Stimulated activated CD4-positive, alpha-beta T cell treated with anti-CD3 and anti-CD28 coated beads, Interleukin-2, amount 100 ng/mL, for 48 hours (primary cell): ENCODE results near the gene DAB1.
"Not testable (repeated sequence)": the region's sequence is repeated elsewhere in the genome, so short reads cannot be mapped to it uniquely, and the experiment has no call there.

ENCODE experiments used
- DNase-seq, 2 donors: peaks; one replicate each; pipeline ENCODE4 v3.0.0-alpha.2; 2020

DAB1 gene

GRCh38 chr1:57357462-57357861 is 66.4 kb downstream of the DAB1 start:
- DNase-seq: no peak

DNA sequence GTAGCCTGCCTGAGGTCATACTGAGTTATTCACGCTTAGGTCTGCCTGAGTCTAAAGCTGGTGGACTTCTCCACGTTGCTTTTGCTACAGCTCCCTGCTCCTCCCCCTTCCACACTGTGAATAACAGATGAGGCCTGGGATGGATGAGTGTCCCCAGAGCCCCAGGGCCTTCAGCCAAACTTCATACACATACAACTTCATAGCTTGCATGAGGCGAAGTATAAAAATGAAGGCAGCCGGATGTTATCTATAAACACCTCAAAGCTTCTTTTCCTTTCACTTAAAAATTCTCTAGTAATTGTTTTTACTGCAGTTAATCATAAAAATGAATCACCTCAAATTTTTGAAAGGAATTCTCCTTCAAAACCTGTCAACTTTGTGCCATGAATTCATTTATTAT is 70.2 kb downstream of the DAB1 start:
- DNase-seq: no peak

DNA sequence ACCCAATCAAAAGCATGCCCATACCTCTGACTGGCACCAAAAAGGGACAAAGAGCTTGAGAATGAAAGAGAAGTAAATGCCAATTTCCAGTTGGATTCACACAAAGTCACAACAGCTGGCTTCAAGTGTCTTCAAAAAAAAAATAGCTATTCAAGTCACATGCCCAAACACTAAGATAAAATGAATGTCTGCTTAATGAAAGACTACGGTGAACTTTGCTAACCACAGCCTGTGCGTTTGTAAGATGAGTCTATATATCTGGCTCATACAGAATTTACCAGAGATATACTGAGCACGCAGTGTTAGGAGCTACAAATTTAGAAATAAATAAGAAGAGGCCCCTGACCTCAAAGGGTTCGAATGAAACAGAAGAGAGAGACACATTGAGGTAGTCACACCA is 73.2 kb downstream of the DAB1 start:
- no peak for DNase-seq

DNA sequence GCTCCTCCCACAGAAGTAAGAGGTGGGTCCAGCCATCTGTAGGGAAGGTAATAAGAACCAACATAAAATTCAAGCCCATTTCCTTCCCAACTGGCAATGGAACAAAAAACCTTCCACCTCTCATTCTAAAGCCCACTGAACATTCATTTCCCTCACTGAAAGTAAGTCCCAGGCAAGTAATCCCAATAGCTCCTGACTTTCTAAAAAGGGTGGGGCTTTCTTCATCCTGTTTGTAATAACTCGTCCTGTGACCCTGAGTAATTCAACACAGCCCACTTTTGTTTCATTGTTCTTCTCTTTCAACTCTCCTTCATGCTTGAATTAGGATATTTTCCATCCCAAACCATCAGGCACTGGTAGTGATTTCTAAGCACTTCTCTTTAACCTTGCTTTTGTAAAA is 74.9 kb downstream of the DAB1 start:
- no peak for DNase-seq

GRCh38 chr1:57345916-57346315 is 77.9 kb downstream of the DAB1 start:
- no peak for DNase-seq

GRCh38 chr1:57344265-57344664 is 79.6 kb downstream of the DAB1 start:
- no peak for DNase-seq

DNA sequence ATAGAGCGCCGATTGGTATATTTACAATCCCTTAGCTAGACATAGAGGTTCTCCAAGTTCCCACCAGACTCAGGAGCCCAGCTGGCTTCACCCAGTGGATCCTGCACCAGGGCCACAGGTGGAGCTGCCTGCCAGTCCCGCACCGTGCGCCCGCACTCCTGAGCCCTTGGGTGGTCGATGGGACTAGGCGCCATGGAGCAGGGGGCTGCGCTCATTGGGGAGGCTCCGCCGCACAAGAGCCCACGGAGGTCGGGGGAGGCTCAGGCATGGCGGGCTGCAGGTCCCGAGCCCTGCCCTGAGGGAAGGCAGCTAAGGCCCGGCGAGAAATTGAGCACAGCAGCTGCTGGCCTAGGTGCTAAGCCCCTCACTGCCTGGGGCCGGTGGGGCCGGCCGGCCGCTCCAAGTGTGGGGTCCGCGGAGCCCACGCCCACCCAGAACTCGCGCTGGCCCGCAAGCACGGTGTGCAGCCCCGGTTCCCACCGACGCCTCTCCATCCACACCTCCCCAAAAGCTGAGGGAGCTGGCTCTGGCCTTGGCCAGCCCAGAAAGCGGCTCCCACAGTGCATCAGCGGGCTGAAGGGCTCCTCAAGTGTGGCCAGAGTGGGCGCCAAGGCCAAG is 80.5 kb downstream of the DAB1 start:
- DNase-seq: not testable (repeated sequence)

DNA sequence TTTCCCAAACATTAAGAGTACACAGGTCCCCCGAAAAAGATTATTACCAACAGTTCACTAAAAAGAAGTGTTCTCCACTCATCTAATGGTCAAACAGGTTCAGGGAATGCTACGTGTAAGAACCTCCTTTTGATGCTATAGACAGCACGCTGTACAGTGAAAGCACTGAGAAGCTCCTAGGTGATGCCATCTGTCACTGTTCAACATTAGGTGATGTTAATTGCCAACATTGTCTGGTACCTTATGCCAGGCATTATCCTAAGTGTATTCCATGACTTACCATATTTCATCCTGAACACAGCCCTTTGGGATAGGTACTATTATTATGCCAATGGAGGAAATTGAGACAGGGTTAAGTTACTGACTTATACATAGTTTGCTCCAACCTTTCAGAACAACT is 82.1 kb downstream of the DAB1 start:
- no peak for DNase-seq

GRCh38 chr1:57340334-57341070 is 83.4 kb downstream of the DAB1 start:
- no peak for DNase-seq

- DNase-seq: no peak
Measured at GRCh38 chr1:57337623-57338022, 86.2 kb downstream of the DAB1 start.

- DNase-seq: no peak
Measured at GRCh38 chr1:57336793-57337192, 87.1 kb downstream of the DAB1 start.

DNA sequence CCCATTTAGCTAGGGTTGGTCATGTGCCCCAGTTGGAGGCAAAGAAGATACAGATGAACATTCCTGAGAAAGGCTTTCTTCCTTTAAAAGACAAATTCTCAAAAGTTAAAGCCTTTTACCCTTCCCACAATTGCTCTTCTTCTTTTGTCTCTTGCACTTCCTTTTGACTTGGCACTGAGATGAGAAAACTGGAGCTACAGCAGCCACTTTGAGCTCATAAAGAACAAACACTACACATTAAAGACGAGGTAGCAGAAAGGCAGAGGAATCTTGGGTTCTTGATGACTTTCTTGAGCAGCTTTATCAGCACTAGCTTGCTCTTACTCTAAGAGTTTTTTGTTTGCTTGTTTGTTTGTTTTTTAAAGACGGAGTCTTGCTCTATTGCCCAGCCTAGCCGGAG is 92.2 kb downstream of the DAB1 start:
- no peak for DNase-seq

DNA sequence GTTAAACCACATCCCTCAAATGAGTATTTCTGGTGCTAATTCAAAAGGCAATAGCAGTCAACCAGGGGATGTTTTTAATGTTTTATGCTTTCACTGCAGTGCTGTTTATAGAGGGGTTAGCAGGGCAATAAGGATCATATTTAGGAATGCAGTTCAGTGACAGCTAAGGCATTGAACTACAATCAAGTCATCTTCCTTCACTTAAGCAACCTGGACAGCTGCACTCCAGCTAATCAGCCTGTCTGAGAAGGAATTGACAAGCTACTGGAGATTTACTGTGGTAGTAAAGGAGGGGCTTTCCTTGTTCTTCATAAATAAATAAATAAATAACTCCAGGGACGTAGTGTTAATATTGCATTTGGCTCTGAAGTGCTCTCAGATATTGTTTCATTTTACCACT is 93.9 kb downstream of the DAB1 start:
- no peak for DNase-seq

DNA sequence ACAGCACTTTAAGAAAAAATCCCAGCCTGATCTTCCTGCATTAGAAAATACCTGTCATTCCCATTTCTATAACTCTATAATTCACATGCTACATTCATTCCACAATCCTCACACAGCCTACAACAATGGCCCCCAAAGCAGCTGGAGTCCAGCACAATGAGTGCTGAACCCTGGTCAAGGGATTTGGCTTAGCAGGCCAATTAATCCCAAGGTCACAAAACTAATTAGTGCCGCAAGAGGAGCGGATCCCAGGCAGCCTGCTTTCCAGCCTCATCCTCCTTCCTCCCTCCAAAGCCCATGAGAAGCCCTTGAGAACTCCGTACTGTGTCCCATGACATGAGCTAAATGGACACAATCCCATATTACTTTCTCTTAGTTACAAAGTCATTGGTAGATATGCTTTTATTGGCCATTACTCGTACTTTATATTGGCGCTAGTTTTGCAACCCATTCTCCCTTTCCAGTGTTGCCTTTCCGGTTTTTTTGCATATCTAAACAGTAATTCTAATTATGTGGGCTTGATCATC is 94.8 kb downstream of the DAB1 start:
- DNase-seq: no peak

- no peak for DNase-seq
Measured at GRCh38 chr1:57327946-57328345, 95.9 kb downstream of the DAB1 start.

DNA sequence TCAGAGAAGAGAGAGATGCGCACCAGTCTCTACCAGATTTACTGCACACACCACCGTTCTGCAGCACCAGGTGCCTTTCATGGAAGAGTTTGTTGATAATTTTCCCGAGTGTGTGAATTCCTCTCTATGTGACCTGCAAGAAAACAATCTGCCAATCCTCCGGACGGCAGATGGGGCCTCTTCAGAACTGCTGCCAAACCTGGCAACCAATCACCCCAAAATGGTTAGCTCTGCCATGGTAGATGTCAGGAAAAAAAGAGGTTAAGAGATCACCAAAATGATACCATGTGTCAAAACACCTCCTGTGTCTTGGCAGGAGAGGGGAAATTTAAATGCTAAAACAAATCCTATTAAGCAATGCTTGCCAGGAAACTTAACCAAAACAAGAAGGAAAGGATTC is 96.5 kb downstream of the DAB1 start:
- no peak for DNase-seq

DNA sequence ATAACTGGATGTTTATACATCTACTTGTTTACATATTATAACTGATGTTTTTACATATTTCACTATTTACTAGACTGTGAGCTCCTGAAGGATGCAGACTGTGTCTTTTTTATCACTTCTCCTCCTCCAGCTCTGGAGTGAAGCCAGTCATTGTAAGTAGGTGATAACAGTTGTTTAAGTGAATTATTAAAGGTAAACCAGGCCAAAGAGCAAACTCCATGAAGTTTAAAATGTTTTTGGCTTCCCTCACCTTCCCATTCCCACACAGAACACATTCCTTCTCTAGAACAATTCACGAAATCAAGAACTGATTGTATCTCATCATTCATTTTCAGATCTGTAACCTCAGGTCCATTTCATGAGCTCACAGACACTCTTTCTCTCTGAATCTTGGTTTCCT is 98.3 kb downstream of the DAB1 start:
- no peak for DNase-seq

GRCh38 chr1:57325117-57325516 is 98.7 kb downstream of the DAB1 start:
- DNase-seq: no peak

DNA sequence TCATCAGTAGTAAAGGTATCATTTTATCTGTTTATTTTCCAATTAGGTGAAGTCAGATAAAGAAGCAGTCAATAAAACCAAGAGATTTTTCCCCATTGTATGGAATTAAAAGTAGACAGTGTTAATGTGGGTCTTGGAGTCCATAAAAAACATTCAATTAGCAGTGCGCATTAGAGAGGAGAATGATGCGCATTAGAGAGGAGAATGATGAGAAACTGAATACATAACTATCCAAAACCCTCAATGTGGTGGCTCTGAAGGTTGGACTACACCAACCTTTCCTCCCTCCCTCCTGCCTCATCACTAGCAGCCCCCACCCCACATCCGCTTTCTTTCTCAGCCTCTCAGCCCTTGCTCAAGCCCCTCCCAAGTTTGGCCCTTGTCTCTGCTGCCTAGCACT is 99.5 kb downstream of the DAB1 start:
- no peak for DNase-seq

- no peak for DNase-seq
Measured at GRCh38 chr1:57321776-57322175, 102.1 kb downstream of the DAB1 start.

GRCh38 chr1:57319791-57320190 is 104.1 kb downstream of the DAB1 start:
- DNase-seq: no peak

- no peak for DNase-seq
Measured at GRCh38 chr1:57319165-57319564, 104.7 kb downstream of the DAB1 start.

DNA sequence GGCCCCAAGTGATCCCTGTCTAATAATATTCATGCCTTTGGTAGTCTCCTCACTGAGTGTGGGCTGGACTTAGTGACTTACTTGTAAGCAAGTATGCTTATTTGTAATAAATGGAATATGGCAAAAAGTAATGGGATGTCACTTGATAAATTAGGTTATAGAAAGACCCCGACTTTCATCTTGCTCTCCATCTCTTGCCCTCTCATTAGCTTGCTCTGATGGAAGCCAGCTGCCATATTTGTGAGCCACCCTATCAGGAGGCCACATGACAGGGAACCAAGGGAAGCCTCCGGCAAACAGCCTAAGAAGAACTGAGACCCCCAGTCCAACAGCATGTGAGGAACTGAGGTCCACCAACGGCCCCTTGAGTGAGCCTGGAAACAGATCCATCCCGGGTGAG is 107.0 kb downstream of the DAB1 start:
- DNase-seq: no peak

DNA sequence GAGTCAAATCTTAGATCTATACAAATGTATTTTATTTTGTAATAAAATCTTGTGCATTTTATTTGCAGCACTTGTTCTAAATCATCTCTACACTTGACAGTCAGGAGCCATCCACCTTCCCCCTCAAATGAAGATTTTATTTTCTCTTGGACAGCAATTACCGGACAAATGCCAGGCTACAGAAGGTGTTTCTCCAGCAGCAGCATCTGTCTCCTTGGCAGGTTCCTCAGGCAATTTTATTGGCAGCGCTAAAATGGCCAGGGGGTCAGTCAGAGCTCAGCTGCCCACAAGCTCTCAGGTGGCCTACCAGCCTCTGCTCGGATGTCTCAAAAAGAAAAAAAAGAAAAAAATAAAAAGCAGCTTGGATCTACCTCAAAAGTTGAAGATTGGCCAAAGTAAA is 107.6 kb downstream of the DAB1 start:
- DNase-seq: no peak

DNA sequence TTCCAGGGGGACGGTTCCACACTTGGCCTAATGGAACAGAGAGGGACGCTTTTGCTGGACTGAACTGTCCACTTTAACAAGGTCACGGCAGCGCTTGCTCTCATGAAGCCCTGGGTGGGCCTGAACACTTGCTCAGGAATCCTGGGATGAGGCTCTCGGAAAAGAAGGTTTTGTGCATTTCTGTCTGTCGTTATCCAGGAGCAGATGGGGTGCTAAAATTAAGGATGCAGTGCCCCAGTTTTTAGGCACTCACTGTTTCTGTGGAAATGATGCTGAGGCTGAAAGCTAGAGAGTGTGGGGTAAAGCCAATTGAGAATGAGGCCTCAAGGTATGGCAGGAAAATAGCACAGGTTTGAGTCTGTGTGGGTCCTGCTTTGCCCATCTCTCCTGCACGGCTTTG is 111.0 kb downstream of the DAB1 start:
- DNase-seq: no peak
